ENCODE measurements around the gene GPC5. TPM values are rescaled to one million over a fixed set of nuclear protein-coding genes. Genes with fewer than 3 reads are reported as not detected.
"Not testable (repeated sequence)": the region's sequence is repeated elsewhere in the genome, so short reads cannot be mapped to it uniquely, and the experiment has no call there.

The GPC5 gene
- total RNA-seq, 1 donor from 2014 or later: 7.3 TPM

GRCh38 chr13:92656103-92656502, 1257.7 kb downstream of the GPC5 start:
- FAIRE-seq: no peak
- no peak for DNase-seq (ENCODE audit: low spot score in 2 of 2)

GRCh38 chr13:92656648-92657047, 1258.2 kb downstream of the GPC5 start:
- no peak for FAIRE-seq
- no peak for DNase-seq (ENCODE audit: low spot score in 2 of 2)

DNA sequence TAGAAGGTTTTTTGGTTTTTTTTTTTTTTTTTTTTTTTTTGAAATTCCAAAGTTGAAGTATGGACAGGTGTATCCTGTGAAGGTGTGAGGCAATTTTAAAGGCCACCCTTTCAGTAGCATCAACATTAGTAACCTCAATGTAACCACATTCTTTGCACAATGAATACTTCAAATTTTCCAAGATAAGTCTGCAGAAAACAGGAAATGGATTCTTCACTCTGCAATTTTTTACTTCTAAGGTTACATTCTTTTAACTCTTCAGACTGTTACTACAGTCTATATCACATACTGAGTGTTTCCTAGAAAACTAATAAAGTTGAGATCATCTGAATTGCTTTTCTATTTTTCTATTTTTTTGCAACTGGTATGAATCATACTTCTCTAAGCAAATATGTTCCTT, 1259.1 kb downstream of the GPC5 start:
- FAIRE-seq (no peak), DNase-seq (ENCODE audit: low spot score in 2 of 2) (no peak)

- FAIRE-seq: no peak
- no peak for DNase-seq (ENCODE audit: low spot score in 2 of 2)
Observed at GRCh38 chr13:92658293-92658692, 1259.9 kb downstream of the GPC5 start.

- DNase-seq (ENCODE audit: low spot score in 2 of 2) (no peak), FAIRE-seq (peak; percentile 51)
Observed at GRCh38 chr13:92661406-92661805, 1263.0 kb downstream of the GPC5 start.

DNA sequence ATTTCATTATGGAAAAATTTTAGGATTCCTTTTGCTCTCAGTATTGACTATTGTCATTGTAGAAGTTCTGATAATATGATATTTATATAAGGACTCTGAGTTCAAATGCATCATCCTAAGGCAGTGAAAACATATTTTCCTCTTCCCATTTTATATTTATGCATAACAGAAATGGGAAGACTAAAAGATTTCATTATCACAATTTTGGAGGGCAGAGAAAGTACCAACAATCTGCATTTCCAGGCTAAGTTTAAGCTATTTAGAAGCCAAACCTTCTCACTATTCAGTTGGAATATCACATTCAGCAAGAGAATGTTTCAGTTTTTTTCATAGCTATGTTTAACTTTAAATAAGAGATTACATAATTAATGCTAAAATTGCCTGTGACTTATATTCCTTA, 1269.7 kb downstream of the GPC5 start:
- DNase-seq (ENCODE audit: low spot score in 2 of 2) (no peak), FAIRE-seq (peak; percentile 61)

DNA sequence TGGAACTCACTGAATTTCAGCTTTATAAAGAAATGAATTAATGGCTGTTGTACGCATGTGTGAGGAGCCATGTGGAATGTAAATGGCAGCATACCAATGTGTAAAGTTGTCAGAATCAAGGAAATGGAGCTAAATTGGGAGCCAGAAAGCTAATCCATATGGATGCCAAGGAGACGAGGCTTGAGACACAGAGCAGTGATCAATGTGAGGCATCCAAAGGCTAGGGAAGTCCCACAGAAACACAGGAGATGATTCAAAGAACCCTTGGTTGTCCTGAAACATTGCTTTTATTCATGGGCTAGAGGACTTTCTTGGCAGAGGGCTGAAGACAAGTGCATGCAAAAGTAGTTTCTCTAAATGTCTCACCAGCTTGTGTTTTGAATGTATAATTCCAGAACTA, 1271.7 kb downstream of the GPC5 start:
- FAIRE-seq: no peak
- DNase-seq (ENCODE audit: low spot score in 2 of 2): no peak

GRCh38 chr13:92671821-92672220, 1273.4 kb downstream of the GPC5 start:
- FAIRE-seq (no peak), DNase-seq (ENCODE audit: low spot score in 2 of 2) (no peak)

GRCh38 chr13:92676246-92676645, 1277.8 kb downstream of the GPC5 start:
- FAIRE-seq: no peak
- no peak for DNase-seq (ENCODE audit: low spot score in 2 of 2)

GRCh38 chr13:92677571-92677970, 1279.2 kb downstream of the GPC5 start:
- no peak for FAIRE-seq
- no peak for DNase-seq (ENCODE audit: low spot score in 2 of 2)

DNA sequence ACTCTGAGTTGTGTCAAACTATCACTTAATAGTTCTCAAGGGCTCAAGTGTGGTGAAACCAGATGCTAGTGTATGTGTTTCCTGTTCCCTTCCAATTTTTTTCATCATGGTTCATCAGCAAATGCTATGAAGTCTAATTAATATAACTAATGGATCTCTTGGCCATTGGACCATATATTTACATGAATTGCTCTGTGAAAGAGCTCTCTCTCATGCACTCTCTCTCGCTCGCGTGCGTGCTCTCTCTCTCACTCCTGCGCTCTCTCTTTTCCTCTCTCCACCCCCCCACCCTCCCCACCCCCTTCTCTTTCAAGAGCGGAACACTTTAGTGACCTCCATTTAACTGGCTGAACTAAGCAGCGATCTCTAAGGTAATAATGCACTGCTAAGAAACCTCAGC, 1281.2 kb downstream of the GPC5 start:
- FAIRE-seq (no peak), DNase-seq (ENCODE audit: low spot score in 2 of 2) (no peak)

- DNase-seq (ENCODE audit: low spot score in 2 of 2): no peak
- FAIRE-seq: no peak
Observed at GRCh38 chr13:92681239-92681638, 1282.8 kb downstream of the GPC5 start.

GRCh38 chr13:92682832-92683517, 1284.6 kb downstream of the GPC5 start:
- DNase-seq (ENCODE audit: low spot score in 2 of 2) (no peak), FAIRE-seq (no peak)

DNA sequence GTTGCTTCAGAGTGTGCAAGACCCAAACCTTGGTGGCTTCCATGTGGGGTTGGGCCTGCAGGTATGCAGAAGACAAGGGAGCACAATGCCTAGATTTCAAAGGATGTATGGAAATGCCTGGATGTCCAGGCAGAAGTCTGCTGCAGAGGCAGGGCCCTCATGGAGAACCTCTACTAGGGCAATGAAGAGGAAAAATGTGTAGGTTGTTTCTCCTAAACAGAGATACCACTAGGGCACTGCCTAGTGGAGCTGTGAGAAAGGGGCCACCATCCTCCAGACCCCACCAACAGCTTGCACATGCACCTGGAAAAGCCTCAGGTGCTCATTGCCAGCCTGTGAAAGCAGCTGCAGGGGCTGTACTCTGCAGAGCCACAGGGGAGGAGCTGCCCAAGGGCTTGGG, 1295.6 kb downstream of the GPC5 start:
- DNase-seq (ENCODE audit: low spot score in 2 of 2) (no peak), FAIRE-seq (no peak)

- not testable (repeated sequence) for DNase-seq (ENCODE audit: low spot score in 2 of 2); FAIRE-seq
Observed at GRCh38 chr13:92695827-92696226, 1297.4 kb downstream of the GPC5 start.

DNA sequence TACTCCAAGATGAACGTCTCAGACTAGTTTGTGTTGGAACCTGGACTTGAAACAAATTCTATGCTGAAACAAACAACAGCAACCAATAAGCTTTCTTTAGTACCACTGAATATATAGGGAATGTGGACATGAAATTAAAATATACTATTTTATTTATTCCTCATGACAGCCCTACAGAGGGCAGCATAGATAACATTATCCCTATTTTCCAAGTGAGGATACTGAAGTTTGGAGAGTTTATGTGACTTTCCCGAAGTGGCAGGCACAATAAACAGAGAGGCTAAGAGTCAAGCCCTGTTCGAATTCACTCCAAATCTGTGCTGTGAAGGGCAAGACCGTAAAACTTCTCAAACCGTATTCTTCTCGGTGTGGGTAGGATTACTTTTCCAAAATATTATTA, 1318.3 kb downstream of the GPC5 start:
- DNase-seq (ENCODE audit: low spot score in 2 of 2) (no peak), FAIRE-seq (no peak)

- FAIRE-seq: no peak
- no peak for DNase-seq (ENCODE audit: low spot score in 2 of 2)
Observed at GRCh38 chr13:92717857-92718256, 1319.4 kb downstream of the GPC5 start.

DNA sequence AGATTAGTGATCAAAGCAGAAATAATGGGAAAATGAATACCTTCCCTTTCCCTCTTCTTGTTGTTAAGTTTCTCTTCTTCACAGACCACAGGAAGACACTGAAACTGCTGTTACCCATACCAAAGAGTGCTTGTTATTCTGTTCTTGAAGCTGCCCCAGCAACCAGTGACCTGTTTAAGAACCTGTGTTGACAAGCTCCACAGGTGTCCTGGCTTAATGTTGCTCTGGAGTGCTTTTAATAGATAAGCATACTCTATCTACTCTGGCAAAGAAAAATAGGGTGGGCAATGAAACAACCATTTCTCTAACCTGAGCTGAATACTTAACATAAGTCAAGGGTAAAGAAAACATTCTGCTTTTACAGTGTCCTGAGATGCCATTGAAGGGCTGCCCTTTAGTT, 1321.4 kb downstream of the GPC5 start:
- DNase-seq (ENCODE audit: low spot score in 2 of 2): no peak
- FAIRE-seq: no peak

GRCh38 chr13:92721620-92722019, 1323.2 kb downstream of the GPC5 start:
- no peak for FAIRE-seq
- DNase-seq (ENCODE audit: low spot score in 2 of 2): no peak

GRCh38 chr13:92727118-92727517, 1328.7 kb downstream of the GPC5 start:
- DNase-seq (ENCODE audit: low spot score in 2 of 2): no peak
- FAIRE-seq: no peak

DNA sequence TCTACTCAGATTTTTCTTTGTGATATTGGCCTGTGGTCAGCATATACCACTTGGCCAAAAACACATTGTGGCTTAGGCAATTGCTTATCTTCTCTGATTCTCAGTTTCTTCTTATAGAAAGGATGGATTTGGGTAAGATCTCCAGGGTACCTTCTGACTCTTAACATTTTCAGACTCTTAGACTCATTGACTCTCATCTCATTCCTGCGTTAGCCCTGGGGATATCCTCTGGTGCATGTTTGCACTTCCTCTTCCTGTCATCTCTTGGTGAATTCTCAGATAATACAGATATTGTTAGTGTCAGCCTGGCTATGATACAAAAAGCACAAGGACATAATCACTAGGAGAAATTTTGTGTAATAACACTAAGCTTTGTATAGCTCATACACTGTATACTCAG, 1335.6 kb downstream of the GPC5 start:
- DNase-seq (ENCODE audit: low spot score in 2 of 2) (no peak), FAIRE-seq (no peak)

DNA sequence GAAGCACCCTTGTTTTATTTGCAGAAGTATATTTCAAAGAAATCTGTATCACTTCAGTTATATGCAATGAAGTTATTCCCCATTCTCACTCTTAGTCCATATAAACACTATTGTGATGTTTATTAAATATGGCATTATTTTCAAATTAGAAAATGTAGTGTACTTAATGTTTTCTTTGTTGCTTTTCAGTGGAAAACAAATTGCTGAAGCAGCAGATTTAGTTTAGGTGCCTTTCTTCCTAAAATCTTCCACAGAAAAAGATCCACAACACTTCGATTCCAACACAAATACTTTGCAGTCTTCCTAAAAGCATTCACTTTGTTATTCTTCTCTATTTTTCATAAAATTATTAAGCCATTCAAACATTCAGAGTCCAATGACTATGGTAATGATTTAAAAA, 1336.1 kb downstream of the GPC5 start:
- FAIRE-seq (no peak), DNase-seq (ENCODE audit: low spot score in 2 of 2) (no peak)

DNA sequence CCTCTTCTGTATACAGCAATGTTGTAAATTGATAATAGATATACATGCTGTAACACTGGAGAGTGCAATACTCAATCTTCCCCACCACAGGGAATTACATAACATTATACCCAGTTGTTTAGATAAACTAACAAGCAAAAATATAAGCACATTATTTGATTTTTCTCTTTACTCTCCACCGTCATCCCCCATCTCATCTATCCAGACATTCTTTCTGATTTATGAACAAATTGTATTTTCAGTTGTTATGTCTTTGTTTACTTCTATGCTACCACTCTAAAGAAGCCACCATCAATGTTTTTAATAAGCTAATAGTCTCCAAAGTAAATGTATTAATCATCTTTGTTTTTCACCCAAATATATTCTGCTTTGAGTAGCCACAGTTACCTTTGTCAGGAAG, 1337.5 kb downstream of the GPC5 start:
- FAIRE-seq (no peak), DNase-seq (ENCODE audit: low spot score in 2 of 2) (no peak)

Measured in frontal cortex (tissue), 4 donors.